ENCODE results near the gene ATP4B.

DNA sequence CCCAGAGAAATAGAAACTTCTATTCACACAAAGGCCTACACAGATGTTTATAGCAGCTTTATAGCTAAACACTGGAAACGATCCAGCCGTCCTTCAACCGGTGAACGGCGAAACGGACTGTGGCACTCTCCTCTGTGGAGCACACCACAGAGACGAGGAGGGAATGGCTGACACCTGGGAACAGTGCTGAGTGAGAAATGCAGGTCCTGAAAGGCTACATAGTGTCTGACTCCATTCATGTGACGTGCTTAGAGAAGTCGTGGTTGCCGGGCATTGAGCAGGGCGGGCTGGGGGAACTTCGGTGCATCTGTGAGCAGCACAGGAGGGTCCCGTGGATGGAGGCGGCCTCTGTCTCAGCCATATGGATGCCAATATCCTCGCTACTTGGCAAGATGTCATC is 5.9 kb upstream of the ATP4B start:
- no peak for TF ChIP-seq ATF6 (CRISPR knock-in tag; IDR thresholded peaks at IDR 0.05)
- no peak for TF ChIP-seq CTCF (IDR thresholded peaks at IDR 0.05)
- no peak for TF ChIP-seq JUN (CRISPR knock-in tag; IDR thresholded peaks at IDR 0.05)

Data from WTC11 (cell line).